Suppressor macrophage treated with lipopolysaccharide for 4 hours (primary cell): ENCODE results near the gene KCNT2.

ENCODE experiments used
- DNase-seq: peaks from one replicate; pipeline ENCODE4 v3.0.0-alpha.2; 2020

Gene KCNT2

DNA sequence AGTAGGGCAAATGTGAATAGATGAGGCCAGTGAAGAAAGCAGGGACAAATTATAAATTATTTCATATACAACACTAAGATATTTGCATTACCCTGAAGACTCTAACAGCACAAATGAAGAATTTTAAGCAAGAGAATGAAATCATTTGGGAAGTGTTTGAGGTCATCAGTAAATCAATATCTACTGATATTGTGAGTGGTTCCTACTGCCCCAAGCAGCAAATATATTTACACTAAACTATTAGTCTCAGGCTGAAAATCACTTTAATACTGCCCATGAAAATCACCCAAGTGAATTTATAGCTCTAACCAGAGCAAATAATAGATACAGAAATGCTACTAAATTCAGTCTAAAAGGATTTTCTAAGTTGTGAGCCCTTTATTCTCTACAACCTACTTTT lies 163.6 kb downstream of the KCNT2 start:
- DNase-seq = no peak

DNA sequence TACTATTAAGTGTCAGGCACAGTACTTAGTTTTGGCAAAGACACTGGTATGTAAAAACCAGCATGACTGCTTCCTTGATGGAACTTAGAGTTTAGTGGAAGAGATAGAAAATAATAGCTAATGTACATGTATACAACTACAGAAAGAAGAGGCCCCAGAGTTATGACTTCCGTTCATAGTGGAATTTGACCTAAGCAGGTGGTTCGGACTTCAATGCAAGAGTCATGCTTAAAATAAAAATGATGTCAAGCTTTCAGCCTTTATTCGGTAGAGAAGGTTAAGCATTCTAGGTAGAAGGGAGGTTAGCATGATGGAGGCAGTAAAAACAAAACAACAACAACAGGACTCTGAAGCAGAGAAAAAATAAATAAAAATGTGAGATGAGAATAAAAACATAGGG lies 165.9 kb downstream of the KCNT2 start:
- no peak for DNase-seq

DNA sequence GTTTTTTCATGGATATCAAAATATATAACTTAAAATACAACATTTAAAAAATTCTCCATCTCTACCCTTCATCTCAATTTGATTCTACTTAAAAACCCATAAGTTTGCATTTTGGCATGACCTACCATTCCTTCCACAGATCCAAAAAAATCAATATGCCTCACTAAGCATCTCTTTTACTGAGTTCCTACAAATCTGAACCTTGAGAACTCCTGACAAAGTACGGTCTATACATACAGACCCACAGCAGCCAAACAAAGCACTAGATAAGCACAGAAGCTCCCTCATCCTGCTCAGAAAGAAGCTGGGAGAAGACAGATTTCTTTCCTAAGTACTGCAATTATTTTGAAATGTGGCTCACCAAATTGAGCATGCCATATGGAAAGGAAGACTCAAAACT lies 167.5 kb downstream of the KCNT2 start:
- no peak for DNase-seq

DNA sequence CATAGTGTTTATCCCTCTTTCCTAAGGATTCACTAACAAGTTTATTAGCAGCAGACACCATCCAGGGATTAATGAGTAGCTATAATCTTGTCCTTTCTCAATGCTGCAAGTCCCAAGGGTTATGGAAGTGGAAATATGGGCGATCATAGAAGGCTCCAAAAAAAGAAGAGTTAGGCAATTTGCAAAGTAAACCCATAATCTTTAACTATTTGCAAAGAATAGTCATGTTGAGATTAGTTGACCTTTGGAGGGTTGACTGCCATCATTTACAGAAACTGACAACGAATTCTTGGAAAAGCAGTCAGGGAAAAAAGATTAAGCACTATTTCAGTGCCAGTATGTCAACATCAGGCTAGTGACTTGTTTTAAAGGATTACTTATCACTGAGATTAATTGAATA lies 169.9 kb downstream of the KCNT2 start:
- DNase-seq = no peak

DNA sequence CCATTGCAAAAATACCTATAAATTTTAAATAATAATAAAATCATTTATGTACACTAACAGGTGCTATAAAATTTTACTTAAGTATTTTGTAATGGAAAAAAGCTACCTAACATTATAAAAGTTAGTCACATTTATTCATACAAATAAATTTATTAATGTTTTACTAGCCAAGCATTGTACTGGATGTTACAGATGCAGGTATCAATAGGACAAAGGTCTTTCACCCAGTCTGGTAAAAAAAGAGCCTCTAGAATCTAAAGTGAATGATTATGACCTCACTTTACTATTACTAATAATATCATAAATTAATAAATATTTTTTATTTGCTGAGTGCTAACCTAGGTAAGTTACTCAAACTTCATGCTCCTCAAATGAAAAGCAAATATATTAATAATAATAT lies 170.6 kb downstream of the KCNT2 start:
- DNase-seq = no peak

DNA sequence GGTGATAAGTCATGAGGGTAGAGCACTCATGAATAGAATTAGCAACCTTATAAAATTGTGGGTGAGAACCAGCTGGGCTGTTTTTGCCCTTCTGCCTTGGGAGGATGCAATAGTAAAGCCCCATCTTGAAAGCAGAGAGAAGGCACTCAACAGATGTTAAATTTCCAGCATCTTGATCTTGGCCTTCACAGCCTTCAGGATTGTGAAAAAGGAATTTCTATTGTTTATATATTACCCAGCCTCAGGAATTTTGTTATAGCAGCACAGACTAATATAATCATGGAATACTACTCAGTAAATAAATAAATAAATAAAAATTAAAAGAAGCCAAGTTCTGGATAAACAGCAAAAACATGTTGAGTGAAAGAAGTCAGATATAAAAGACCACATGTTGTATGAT lies 175.2 kb downstream of the KCNT2 start:
- no peak for DNase-seq

DNA sequence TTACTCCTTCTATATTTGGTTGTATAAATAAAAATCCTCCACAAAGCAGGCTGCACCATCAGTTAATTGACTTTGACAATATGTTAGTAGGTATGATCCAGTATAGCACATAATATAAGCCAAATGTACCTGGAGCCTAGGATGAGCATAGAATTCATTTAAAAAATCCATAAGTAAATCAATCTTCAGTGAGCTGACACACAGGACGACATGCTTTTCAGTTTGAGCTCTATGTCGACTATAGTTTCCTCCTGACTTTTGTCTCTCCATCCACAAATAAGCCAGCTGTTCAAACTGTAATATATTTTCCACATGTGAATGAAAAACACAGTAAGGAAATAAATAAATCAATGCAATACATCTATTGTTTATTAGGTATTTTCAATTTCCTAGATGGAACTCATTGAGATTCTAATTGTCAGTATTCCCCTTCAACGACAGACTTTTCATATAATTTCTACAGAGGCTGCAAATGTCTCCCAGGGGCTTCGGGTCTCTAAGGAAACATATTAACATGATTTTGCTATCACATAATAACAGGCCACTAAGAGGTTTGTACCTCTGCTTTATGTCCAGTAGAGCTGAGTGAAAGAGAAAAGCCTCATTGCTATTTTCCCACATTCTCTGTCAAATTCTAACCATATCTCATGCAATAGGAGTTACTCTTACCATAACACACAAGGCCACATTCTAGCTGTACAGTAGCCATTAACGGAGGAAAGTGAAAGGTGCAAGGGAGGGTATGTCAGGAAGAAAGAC lies 180.1 kb downstream of the KCNT2 start:
- no peak for DNase-seq

DNA sequence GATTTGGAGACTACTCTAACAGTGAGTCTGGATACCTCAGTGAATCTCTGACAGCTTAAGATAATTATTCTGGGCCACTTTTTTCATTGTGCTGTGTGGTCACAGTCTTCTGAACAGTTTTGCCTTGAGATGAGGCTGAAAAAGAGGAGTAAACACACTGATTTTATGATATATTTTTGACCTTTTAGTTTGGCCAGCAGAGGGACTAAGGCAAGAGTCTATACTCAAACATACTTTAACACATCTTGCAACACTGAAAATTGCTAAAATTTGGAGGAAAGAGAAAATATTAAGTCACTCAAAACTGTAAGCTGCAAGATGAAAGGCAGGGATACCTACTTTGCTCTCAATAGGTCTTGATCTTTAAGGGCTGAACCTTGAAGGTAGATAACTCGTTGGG lies 182.7 kb downstream of the KCNT2 start:
- DNase-seq = no peak

DNA sequence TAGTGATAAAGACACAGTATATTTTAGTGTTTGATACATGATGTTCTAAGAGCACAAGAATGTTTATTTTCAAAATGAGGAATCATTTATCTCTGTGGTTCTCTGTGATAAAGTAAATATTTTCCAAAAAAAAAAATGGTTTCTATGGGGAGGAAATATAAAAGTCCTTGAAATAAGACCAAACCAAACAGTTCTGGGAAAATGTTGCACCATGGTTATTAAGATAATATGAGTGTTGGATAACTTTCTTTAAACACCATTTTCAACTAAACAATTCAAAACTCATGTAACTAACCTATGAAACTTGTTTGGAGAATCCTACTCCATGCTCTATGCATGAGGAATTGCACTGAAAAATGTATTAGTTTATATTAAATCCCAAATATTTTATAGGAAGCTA lies 184.6 kb downstream of the KCNT2 start:
- DNase-seq = no peak

DNA sequence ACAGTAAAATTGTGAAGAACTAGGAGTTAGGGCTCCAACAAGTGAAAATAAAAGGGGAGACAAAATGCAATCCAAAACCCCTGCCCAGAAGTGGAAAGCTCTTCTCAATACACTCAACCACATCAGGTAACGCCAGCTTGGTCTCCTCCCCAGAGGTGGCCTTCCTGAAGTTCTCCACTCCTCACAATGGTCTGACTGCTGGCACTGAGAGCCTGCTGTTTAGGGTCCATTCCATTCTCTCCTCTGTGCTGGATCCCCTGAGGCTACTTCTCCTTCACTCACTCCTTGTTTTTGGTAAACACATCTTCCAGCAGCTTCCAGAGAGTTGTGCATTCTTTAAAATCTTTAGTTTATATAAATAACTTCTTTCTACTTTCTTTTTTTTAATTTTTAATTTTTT lies 189.5 kb downstream of the KCNT2 start:
- DNase-seq = no peak

DNA sequence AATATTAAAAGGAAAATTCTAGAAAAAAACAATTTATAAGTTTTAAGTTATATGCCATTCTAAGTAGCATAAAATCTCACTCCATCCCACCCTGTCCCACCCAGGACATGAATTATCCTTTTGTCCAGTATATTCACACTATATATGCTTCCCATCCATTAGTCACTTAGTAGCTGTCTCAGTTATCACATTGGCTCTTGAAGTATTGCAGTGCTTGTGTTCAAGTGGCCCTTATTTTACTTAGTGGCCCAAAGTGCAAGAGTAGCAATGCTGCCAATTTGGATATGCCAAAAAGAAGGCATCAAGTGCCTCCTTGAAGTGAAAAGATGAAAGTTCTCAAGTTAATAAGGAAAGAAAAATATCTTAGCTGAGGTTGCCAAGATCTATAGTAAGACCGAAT lies 192.3 kb downstream of the KCNT2 start:
- no peak for DNase-seq

DNA sequence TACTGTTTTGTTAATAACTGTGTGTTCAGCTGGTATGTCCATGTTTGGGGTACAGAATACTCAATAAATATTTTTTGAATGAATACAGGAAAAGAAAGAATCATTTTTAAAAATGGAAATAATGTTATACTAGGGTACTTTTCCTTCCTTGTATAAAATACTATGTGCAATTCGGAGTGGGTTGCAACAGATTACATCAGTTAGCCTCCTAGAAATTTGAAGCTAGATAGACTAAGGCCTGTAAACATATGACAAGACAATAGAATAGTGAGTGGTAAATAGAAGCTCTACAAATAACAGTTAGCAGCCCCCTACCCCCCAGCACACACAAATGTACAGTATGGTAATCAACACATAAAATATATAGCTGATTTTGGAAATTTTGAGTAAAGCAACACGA lies 195.9 kb downstream of the KCNT2 start:
- no peak for DNase-seq

DNA sequence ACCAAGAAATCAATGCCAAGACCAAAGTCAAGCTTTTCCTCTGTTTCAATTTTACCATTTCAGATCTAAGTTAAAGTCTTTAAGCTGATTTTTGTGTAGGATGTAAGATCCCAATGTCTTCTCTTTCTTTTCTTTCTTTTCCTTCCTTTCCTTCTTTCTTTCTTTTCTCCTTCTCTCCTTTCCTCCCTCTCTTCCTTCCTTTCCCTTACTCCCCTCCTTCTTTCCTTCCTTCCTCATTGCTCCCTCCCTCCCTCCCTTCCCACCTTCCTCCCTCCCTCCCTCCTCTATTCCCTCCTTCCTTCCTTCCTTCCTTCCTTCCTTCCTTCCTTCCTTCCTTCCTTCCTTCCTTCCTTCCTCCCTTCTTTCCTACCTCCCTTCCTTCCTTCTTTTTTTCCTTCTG lies 197.5 kb downstream of the KCNT2 start:
- DNase-seq = no peak

DNA sequence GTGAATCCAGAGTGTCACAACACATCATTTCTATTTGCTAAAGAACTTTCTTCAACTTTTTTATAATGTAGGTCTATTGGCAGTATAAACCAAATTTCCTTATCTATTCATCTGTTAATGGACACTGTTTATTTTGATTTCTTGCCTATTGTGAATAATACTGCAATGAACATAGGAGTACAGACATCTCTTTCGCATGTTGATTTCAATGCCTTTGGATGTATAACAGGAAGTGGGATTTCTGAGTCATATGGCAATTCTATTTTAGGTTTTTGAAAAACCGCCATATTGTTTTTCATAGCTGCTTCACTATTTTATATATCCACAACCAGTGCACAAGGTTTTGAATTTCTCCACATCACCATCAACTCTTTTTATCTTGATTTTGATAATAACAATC lies 198.7 kb downstream of the KCNT2 start:
- DNase-seq = no peak

DNA sequence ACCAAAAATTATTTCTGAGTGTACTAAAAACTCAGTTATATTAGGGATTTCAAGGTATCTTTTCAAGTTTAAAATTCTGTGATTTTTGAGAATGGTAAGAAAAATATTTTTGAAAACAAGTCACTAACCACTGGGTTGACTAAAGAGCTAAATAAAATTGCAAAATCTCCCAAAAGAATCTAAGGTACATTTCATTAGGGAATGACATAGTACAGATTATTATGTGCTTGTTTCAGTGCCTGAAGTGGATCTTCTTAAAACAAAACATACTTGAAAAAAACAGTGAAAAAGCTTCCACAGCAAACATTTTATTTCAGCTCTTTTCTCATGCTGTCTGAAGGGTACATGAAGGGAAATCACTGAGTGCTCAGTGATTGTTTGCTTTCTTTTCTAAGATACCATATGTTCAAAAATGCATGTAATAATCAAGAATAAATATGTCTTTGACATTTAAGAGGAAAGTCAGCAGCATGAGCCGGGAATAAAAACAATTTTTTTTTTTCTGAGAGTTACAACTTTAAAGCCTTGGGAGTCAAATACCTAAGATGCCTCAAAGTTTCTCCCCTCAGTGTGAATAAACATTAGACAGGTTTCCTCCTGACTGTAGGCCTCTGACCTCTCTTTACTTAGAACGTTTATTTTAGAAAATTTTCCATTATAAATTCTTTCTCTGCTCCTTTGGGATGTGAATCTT lies 200.7 kb downstream of the KCNT2 start:
- no peak for DNase-seq

DNA sequence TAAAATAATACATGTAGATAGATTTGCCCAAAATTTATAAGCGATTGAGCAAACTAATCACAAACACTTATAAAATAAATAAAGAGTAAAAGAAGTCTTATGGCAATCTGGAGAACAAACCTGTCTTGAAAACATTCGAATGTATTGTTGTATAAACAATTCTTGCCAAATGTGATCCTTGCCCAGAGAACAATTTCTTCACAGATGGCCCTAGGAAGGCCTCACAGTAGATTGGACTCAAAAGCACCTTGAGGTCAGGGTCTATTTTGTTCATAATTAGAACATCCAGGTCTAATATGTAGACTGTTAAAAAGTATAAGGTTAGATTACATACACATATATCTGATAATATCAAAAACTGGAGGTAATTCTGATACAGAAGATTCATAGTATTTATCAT lies 202.4 kb downstream of the KCNT2 start:
- DNase-seq = no peak

DNA sequence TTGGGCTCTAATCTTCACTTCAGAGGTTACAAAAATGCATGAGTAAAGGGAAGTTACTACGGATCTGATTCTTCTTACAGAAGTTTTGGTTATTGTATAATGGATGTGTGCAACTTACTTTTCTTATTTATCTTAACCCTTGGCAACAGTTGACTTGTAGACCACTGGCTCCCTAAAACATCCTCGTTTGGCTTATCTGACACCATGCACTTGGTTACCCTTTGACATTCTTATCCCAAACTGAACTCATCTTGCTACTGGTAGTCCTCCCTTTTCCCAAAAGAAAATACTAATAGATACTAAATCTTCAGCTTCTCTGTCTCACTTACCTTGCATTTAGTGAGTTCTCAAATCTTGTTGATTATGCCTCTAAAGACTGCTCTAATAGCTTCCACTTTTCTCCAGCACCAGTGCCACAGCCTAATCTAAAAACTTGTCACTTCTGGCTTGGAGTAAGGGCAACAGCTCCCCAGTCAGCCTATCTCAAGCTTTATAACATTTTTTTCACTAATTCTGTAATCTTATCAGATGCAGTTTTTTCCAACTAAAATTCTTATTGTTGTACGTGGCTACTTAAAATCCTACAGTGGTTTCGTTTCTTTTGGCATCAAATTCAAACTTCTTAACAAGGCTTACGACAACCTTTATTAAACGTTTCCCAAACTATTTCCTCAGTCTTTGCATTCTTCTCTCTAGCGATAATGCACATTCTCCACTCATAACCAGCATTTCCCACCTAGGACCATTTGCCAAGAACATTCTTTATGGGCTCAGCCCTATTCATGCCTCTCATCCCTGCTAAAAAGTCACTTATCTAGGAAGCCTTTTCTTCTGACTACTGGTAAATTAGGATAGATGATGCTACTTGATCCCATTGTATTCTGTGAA lies 204.2 kb downstream of the KCNT2 start:
- DNase-seq = no peak

DNA sequence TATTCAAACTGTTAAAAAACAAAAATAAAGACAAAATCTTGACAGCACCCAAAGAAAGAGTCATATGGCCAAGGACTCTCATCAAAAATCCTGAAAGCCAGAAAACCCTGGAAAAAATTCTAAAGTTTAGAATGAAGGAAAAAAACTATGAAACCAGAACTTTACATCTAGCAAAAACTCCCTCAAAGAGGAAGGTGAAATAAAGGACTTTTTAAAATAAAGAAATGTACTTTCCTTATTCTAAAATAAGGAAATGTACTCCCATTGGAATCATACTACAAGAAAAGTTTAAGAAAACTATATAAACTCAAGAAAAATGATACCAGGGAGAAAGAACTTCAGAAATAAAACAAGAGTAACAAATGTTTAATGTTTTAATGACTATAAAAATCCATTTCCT lies 206.3 kb downstream of the KCNT2 start:
- no peak for DNase-seq

DNA sequence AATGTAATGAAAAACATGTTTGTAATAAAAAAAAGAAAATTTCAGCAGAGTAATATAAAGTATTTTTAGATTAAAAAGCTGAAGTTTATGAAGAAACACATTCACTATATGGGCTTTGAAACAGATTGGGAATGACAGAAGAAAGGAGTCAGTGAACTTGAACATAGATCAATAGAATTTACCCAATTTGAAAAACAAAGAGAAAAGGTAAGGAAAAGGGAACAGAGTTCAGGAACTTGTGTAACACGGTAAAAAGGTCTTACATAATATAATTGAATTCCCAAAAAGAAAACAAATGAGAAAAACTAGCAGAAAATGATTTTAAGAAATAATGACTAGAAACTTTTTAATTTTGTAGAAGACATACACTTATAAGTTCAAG lies 206.8 kb downstream of the KCNT2 start:
- no peak for DNase-seq

DNA sequence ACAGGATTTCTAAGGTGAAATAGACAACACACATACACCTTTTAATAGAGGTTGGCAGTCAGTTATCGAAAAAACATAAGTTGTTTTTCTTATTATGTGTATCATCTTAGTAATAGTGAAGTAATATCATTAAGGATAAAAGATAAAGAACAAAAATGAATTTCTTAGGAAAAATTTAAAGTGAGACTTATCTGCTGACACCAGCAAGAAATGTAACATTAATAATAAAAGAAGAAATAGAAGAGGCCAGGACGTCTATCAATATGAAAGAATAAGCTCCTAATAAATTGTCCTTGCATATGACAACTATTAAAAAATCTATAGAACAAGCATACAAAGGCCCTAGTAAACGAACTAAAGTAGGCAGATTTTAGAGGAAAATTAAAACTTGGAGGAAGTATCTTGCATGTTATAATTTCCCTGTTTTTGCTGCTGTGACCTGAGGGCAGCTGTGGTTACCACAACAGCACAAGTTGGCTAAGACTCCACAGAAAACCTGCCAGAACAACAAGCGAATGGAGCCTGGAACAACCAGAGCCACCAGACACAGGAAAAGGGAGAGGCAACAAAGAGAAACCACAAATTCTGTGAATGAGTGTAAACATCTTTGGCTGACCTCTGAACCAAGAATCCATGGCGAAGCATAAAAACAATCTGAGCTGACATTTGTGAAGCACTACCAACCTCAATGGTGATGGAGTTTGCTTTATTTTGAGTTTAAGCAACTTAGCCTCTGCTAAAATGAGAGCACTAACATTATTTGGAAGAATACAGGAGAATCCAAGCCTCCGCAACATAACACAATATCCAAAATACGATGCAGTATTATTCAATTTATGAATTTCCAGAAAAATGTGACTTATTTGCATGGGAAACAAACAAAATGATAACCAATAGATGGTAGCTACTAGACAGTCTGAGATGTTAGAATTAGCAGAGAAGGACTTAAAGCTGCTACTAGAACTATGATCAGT lies 207.5 kb downstream of the KCNT2 start:
- DNase-seq = no peak

DNA sequence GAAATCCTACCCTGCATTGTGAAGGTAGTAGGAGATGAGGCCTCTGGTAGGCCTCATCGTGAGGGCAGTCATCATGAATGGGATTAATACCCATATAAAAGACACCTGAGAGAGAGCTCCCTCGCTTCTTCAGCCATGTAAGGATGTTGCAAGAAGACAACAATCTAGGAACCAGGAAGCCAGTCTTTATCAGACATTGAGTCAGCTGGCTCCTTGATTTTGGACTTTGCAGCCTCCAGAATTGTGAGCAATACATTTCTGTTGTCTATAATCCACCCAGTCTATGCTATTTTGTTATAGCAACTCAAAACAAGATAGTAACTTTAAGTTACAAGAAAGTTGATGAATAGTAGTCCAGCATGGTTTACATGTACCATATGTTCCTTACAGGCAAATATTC lies 208.5 kb downstream of the KCNT2 start:
- DNase-seq = no peak

DNA sequence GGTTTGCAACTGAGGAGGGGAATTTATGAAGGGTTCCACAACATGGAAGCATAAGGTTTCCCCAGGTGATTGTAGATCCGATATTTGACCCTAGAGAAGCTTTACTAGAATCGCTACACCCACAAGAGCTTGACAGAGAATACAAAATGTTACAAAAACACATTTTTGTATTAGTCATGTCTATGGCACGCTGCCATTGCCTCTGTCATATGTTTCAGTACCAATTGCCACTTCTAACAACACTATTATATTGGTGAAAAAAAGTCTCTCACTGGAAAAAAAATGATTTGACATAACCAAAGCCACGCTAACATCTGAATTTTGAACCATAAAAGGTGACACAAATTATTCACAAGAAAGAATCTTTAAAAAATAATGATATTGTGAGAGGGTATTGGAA lies 214.5 kb downstream of the KCNT2 start:
- no peak for DNase-seq

DNA sequence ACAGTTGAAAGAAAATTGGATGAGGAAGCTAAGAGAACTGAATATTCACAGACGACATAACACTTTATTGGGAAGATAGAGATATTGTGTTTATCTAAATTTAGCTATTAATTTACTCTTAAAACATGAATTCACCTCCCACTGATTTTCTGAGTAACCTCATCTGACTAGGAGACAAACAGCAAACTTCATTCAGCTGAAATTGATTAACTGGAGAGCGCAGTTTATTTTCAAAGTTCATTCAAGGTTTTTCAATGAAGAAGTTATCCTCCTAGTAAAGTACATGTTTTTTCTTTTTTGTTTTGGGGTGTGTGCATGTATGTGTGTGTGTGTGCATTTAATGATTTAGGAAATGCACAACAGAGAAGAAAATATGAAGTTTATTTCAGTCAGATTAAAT lies 215.0 kb downstream of the KCNT2 start:
- DNase-seq = no peak
